DMS114 treated with DMSO at 0.1 percent for 48 hours (cell line): ENCODE measurements around the gene CCDC87.
"Not testable (repeated sequence)": the region's sequence is repeated elsewhere in the genome, so short reads cannot be mapped to it uniquely, and the experiment has no call there.

ENCODE experiments used
- DNase-seq: peaks from one replicate; lab custom pipeline; 2025; ENCODE audit not compliant: unreplicated experiment; lab: John Stamatoyannopoulos, UW

The CCDC87 gene

GRCh38 chr11:66617155-66617834, 24.4 kb upstream of the CCDC87 start:
- no peak for DNase-seq

GRCh38 chr11:66616379-66617154, 23.7 kb upstream of the CCDC87 start, which contains the start of gene RBM14:
RBM14 (plus strand) TSS chr11:66616630; CDS start chr11:66616721, 91 bp downstream.
- peak; percentile 98 for DNase-seq

- DNase-seq, result no peak
Measured at GRCh38 chr11:66614073-66614472, 21.2 kb upstream of the CCDC87 start.

- no peak for DNase-seq
Measured at GRCh38 chr11:66612458-66612857, 19.6 kb upstream of the CCDC87 start.

- no peak for DNase-seq
Measured at GRCh38 chr11:66609721-66610617, 17.1 kb upstream of the CCDC87 start.

- DNase-seq, result no peak
Measured at GRCh38 chr11:66607126-66607834, 14.4 kb upstream of the CCDC87 start.

- DNase-seq, result not testable (repeated sequence)
Measured at GRCh38 chr11:66606608-66607007, 13.7 kb upstream of the CCDC87 start.

- no peak for DNase-seq
Measured at GRCh38 chr11:66604155-66604554, 11.3 kb upstream of the CCDC87 start.

GRCh38 chr11:66603072-66603471, 10.2 kb upstream of the CCDC87 start:
- no peak for DNase-seq

- no peak for DNase-seq
Measured at GRCh38 chr11:66600631-66601233, 7.9 kb upstream of the CCDC87 start.

GRCh38 chr11:66600219-66600618, 7.4 kb upstream of the CCDC87 start:
- no peak for DNase-seq

GRCh38 chr11:66598993-66599392, 6.1 kb upstream of the CCDC87 start:
- DNase-seq, result no peak

- no peak for DNase-seq
Measured at GRCh38 chr11:66595245-66595904, 2.5 kb upstream of the CCDC87 start.

GRCh38 chr11:66593650-66594049, 787 bp upstream of the CCDC87 start:
- no peak for DNase-seq

GRCh38 chr11:66593303-66593635, 406 bp upstream of the CCDC87 start:
- DNase-seq, result no peak

GRCh38 chr11:66591175-66591574, 1.7 kb downstream of the CCDC87 start:
- no peak for DNase-seq

GRCh38 chr11:66589996-66590675, 2.7 kb downstream of the CCDC87 start:
- DNase-seq, result no peak

- DNase-seq, result not testable (repeated sequence)
Measured at GRCh38 chr11:66589315-66589714, 3.5 kb downstream of the CCDC87 start.

GRCh38 chr11:66586136-66586535, 6.7 kb downstream of the CCDC87 start:
- no peak for DNase-seq
